H1 (cell line): ENCODE results near the gene ETV2. TPM values are rescaled to one million over a fixed set of nuclear protein-coding genes. Genes with fewer than 3 reads are reported as not detected.

ENCODE experiments used
- CHD7 ChIP-seq: fragments of 300-600 bp; sonication (generic); IDR thresholded peaks from 2 replicates; pipeline ENCODE4 v1.7.1; 2012; ENCODE audit warnings: low read length, moderate library complexity, mild to moderate bottlenecking, inconsistent platforms; ENCODE audit not compliant: insufficient replicate concordance
- JUN ChIP-seq: IDR thresholded peaks from 2 replicates; pipeline ENCODE4 v1.6.1; 2011; ENCODE audit warnings: low read depth, mild to moderate bottlenecking, improper control_type of control experiment, low read length
- polyA plus RNA-seq, 7 experiments: library from polyadenylated mRNA; depleted of rRNA in 3 of 7; stranded (reverse) in 5 of 7; unstranded in 2 of 7; fragments of >200 nt in 5 of 7; fragments of 200-250 nt in 2 of 7; gene quantifications; 1 replicate in 5 of 7; 2 replicates in 1 of 7; 4 replicates in 1 of 7; pipeline versions ENCODE4 v1.2.1 to v1.2.3, GENCODE V29; 2011 to 2013; ENCODE audit warnings: missing spikeins in 2 of 7, mixed read lengths in 2 of 7
- total RNA-seq: library from RNA; stranded (reverse); fragmentation: NEBNext Ultra II Directional; extraction: Animal tissue kit (Norgen Biotek cat#: 25700); gene quantifications from 2 replicates; pipeline ENCODE4 v1.2.1, GENCODE V29; 2021

ETV2 gene
- total and polyA plus RNA-seq, 2 of the 8 experiments (the other 6 are each of a cell fraction or from before 2014, with no cell fraction given), result 0.88 to 1.3 TPM

DNA sequence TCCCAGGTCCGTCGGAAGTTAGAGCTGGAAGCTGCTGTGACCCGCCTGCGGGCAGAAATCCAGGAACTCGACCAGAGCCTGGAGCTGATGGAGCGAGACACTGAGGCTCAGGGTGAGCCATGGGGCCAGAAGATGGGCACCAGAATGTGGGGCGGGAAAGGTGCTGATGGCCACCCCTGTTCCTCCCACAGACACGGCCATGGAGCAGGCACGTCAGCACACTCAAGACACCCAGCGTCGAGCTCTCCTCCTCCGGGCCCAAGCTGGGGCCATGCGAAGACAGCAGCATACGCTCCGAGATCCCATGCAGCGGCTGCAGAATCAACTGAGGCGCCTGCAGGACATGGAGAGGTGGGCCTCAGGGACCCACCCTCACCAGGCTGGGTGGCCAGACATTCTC is 26.5 kb upstream of the ETV2 start (continued):
- TF ChIP-seq CHD7, result no peak
- TF ChIP-seq JUN, result no peak
